Progenitor cell of endocrine pancreas (in vitro differentiated cells): ENCODE data around the gene OSTM1. TPM values are rescaled to one million over a fixed set of nuclear protein-coding genes. Genes with fewer than 3 reads are reported as not detected.
"Not testable (repeated sequence)": the region's sequence is repeated elsewhere in the genome, so short reads cannot be mapped to it uniquely, and the experiment has no call there.

Experiments
- DNase-seq: peaks from one replicate; pipeline ENCODE4 v3.0.0; 2021; ENCODE audit warnings: low spot score; ENCODE audit not compliant: unreplicated experiment
- H3K27ac Mint-ChIP-seq: 2 replicates; pipeline ENCODE4 v1.8.0; 2021; ENCODE audit warnings: mild to moderate bottlenecking, moderate library complexity, mixed read lengths
- H3K27me3 Mint-ChIP-seq: 2 replicates; pipeline ENCODE4 v1.8.0; 2021; ENCODE audit warnings: mixed read lengths
- H3K36me3 Mint-ChIP-seq: 2 replicates; pipeline ENCODE4 v1.8.0; 2022; ENCODE audit warnings: mixed read lengths; ENCODE audit not compliant: insufficient read depth
- H3K4me1 Mint-ChIP-seq: 2 replicates; pipeline ENCODE4 v1.8.0; 2021; ENCODE audit warnings: low read depth, mixed read lengths
- H3K4me3 Mint-ChIP-seq: 2 replicates; pipeline ENCODE4 v1.8.0; 2021; ENCODE audit warnings: low read depth, mild to moderate bottlenecking, moderate library complexity, mixed read lengths
- H3K9me3 Mint-ChIP-seq: 2 replicates; pipeline ENCODE4 v1.8.0; 2021; ENCODE audit warnings: low read depth, mixed read lengths
- CTCF ChIP-seq: fragments of 200-600 bp; sonication (generic); IDR thresholded peaks from one replicate; pipeline ENCODE4 v1.5.0; 2021; ENCODE audit warnings: antibody characterized with exemption, mild to moderate bottlenecking; ENCODE audit not compliant: unreplicated experiment
- total RNA-seq: library from RNA; stranded (reverse); gene quantifications from 2 replicates; pipeline ENCODE4 v1.2.1, GENCODE V29; 2021

Gene OSTM1
- total RNA-seq, 1 donor from 2014 or later, result 8.2 TPM

DNA sequence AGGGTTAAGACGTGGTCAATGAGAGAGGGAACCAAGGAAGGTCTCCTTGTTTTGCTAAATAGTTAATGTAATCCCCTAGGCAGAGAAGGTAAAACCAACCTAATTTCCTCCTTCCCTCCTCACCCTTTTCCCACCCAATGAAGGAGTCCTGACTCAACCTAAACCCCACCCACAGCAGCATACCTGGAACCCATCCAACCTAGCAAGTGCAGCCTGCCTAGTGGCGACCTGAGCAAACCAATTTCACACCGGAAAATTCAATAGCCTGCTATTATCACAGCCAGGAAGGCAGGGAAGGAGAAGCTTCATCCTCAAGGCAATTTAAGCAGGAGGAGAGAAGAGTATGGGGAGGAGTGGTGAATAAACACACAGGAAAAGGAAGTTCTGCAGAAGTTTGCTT is 46.9 kb downstream of the OSTM1 start:
- Mint-ChIP-seq H3K36me3 (no peaks in the 10 kb centered on the region), H3K27ac (no peak overlapping the region), H3K4me3 (no peak overlapping the region), H3K27me3 (no peaks in the 10 kb centered on the region), H3K4me1 (peaks cover 3% of the 10 kb centered on the region), H3K9me3 (no peaks in the 10 kb centered on the region)
- no peak for DNase-seq
- TF ChIP-seq CTCF, result no peak

DNA sequence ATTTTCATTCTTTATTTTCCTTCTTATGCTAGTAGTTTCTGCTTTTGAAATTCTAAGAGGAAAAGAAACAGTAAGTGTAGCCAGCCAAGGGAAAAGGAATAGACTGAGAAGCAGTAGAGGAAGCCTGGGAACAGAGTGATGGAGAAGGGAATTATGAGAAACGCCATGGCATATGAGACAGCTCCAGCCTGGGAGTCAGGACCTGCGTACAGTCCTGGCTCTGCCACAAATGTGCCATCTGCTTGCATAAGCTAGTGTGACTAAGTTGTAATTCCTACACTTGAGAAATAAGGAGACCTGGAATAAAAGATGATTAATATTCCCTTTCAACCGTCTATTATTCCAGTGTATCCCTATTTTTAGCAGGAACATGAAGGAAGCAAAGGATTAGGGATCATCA is 47.5 kb downstream of the OSTM1 start:
- Mint-ChIP-seq H3K9me3 (no peaks in the 10 kb centered on the region), H3K27ac (no peak overlapping the region), H3K27me3 (no peaks in the 10 kb centered on the region), H3K4me1 (peaks cover 3% of the 10 kb centered on the region), H3K36me3 (no peaks in the 10 kb centered on the region), H3K4me3 (no peak overlapping the region)
- DNase-seq, result no peak
- TF ChIP-seq CTCF, result no peak

GRCh38 chr6:108024427-108025073 is 50.0 kb downstream of the OSTM1 start:
- H3K27ac Mint-ChIP-seq, result no peak overlapping the region
- no peaks in the 10 kb centered on the region for H3K4me1 Mint-ChIP-seq
- no peaks in the 10 kb centered on the region for H3K27me3 Mint-ChIP-seq
- no peak overlapping the region for H3K4me3 Mint-ChIP-seq
- DNase-seq, result no peak
- H3K36me3 Mint-ChIP-seq, result no peaks in the 10 kb centered on the region
- H3K9me3 Mint-ChIP-seq, result no peaks in the 10 kb centered on the region
- TF ChIP-seq CTCF, result no peak

DNA sequence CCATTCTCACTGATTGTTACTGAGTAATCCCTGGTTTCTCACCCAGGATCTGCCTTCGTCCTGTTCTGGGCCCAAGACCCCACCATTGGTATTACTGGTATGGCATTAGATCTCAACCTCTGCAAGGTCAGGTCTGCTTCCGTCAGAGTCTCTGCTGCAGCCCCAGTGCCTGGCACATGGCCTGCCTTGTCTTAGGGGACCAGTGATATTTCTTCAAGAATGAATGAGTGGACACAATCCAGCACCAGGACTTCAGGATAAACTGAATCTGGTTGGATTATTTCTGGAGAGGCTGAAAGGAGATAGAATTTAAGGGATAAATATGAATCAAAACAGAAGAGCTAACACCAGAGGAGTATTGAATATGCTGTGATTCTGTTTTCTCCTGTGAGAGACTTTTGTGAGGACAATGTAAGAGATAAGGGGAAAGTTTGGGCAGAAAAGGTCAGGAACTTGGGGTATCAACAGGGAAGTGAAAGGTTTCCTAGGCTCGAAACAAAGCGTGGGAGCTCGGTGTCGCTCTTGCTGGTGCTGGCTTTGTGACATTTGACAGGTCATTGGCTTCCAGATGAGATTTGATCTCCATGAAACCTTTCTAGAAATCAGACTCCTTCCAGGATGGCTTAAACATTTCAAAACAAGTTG is 53.9 kb downstream of the OSTM1 start:
- Mint-ChIP-seq H3K27me3 (no peaks in the 10 kb centered on the region), H3K4me1 (no peaks in the 10 kb centered on the region), H3K27ac (no peak overlapping the region), H3K4me3 (no peak overlapping the region), H3K9me3 (peaks cover 9% of the 10 kb centered on the region), H3K36me3 (no peaks in the 10 kb centered on the region)
- DNase-seq, result no peak
- no peak for TF ChIP-seq CTCF

- not testable (repeated sequence) for H3K36me3 Mint-ChIP-seq, H3K27ac Mint-ChIP-seq, DNase-seq, H3K4me1 Mint-ChIP-seq, H3K4me3 Mint-ChIP-seq, H3K27me3 Mint-ChIP-seq
- peaks cover 14% of the 10 kb centered on the region for H3K9me3 Mint-ChIP-seq
Observed at GRCh38 chr6:108016283-108016682, 58.3 kb downstream of the OSTM1 start.
